ENCODE measurements around the gene MILR1.

DNA sequence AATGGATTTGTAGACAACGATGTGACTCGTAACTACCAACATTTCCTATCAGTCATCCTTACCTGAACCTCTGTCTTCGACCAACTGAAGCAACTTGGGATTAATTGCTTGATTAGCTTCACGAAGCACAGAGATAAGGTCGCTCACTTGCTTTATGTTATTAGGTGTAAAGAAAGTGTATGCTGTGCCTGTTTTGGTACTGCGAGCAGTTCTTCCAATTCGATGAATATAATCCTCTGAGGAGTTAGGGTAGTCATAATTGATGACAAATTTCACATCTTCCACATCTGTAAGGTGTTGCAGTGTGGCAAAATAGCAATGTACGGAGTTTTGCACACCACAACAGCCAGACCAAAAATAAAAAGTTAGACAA is 51.6 kb downstream of the MILR1 start:
- TF ChIP-seq, protein P1, sequence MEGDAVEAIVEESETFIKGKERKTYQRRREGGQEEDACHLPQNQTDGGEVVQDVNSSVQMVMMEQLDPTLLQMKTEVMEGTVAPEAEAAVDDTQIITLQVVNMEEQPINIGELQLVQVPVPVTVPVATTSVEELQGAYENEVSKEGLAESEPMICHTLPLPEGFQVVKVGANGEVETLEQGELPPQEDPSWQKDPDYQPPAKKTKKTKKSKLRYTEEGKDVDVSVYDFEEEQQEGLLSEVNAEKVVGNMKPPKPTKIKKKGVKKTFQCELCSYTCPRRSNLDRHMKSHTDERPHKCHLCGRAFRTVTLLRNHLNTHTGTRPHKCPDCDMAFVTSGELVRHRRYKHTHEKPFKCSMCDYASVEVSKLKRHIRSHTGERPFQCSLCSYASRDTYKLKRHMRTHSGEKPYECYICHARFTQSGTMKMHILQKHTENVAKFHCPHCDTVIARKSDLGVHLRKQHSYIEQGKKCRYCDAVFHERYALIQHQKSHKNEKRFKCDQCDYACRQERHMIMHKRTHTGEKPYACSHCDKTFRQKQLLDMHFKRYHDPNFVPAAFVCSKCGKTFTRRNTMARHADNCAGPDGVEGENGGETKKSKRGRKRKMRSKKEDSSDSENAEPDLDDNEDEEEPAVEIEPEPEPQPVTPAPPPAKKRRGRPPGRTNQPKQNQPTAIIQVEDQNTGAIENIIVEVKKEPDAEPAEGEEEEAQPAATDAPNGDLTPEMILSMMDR (IDR thresholded peaks at IDR 0.05) = no peak
- TF ChIP-seq POLR2AphosphoS5 (IDR thresholded peaks at IDR 0.05) = no peak

Measured in breast epithelium (tissue), 3 donors.